ENCODE data around the gene KIF1C. TPM values are rescaled to one million over a fixed set of nuclear protein-coding genes. Genes with fewer than 3 reads are reported as not detected.

The KIF1C gene
- total RNA-seq, 2 donors from 2014 or later = 108 to 133 TPM

DNA sequence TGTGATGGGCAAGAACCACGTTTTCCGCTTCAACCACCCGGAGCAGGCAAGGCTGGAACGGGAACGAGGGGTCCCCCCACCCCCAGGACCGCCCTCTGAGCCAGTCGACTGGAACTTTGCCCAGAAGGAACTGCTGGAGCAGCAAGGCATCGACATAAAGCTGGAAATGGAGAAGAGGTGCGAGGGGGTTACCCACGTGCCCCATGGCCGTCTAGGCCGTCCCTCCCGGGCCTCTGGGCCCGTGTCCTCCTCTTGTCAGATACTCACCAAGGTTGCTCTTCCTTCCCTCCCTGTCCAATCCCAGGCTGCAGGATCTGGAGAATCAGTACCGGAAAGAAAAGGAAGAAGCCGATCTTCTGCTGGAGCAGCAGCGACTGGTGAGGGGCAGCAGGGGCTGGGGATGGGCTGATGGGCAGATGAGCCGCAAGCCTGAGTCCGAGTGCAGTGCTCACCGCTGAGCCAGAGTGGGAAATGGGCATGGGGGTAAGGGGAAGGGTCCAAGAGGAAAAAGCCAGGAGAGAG, 22.8 kb downstream of the KIF1C start:
- WGBS, 2 experiments (ENCODE audit: insufficient coverage in 1 of 2, insufficient read length in 1 of 2) = 93 to 94% methylated on average over 12 to 20 of the region's 20 CpGs
- Mint-ChIP-seq H3K36me3 (ENCODE audit: low read depth) (peaks cover 67% of the 10 kb centered on the region), H3K27me3 (ENCODE audit: insufficient read depth) (no peaks in the 10 kb centered on the region), H3K9me3 (no peaks in the 10 kb centered on the region), H3K27ac (no peak overlapping the region), H3K4me3 (no peak overlapping the region), H3K4me1 (no peaks in the 10 kb centered on the region)
- no peak for DNase-seq
- Histone ChIP-seq H3K4me1 (ENCODE audit: control insufficient read depth, insufficient read depth, low read length) (no peaks in the 10 kb centered on the region), H3K9me3 (ENCODE audit: control insufficient read depth, low read length) (no peaks in the 10 kb centered on the region), H3K36me3 (ENCODE audit: control insufficient read depth, insufficient read depth, low read length) (peaks cover 67% of the 10 kb centered on the region), H3K4me3 (ENCODE audit: low read length) (no peak overlapping the region), H3K27me3 (ENCODE audit: control insufficient read depth, insufficient read depth, low read length, poor library complexity, severe bottlenecking) (no peaks in the 10 kb centered on the region), H3K27ac (ENCODE audit: low read depth, low read length) (no peak overlapping the region), H3K9ac (ENCODE audit: extremely low read depth, low read length, poor library complexity, severe bottlenecking) (no peak overlapping the region)
- TF ChIP-seq, protein P1, sequence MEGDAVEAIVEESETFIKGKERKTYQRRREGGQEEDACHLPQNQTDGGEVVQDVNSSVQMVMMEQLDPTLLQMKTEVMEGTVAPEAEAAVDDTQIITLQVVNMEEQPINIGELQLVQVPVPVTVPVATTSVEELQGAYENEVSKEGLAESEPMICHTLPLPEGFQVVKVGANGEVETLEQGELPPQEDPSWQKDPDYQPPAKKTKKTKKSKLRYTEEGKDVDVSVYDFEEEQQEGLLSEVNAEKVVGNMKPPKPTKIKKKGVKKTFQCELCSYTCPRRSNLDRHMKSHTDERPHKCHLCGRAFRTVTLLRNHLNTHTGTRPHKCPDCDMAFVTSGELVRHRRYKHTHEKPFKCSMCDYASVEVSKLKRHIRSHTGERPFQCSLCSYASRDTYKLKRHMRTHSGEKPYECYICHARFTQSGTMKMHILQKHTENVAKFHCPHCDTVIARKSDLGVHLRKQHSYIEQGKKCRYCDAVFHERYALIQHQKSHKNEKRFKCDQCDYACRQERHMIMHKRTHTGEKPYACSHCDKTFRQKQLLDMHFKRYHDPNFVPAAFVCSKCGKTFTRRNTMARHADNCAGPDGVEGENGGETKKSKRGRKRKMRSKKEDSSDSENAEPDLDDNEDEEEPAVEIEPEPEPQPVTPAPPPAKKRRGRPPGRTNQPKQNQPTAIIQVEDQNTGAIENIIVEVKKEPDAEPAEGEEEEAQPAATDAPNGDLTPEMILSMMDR (conservative IDR thresholded peaks at IDR 0.05) = no peak

DNA sequence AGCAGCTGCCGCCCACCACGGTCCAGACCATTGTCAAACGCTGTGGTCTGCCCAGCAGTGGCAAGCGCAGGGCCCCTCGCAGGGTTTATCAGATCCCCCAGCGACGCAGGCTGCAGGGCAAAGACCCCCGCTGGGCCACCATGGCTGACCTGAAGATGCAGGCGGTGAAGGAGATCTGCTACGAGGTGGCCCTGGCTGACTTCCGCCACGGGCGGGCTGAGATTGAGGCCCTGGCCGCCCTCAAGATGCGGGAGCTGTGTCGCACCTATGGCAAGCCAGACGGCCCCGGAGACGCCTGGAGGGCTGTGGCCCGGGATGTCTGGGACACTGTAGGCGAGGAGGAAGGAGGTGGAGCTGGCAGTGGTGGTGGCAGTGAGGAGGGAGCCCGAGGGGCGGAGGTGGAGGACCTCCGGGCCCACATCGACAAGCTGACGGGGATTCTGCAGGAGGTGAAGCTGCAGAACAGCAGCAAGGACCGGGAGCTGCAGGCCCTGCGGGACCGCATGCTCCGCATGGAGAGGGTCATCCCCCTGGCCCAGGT, 24.5 kb downstream of the KIF1C start:
- no peaks in the 10 kb centered on the region for H3K4me1 ChIP-seq (ENCODE audit: control insufficient read depth, insufficient read depth, low read length)
- H3K27ac Mint-ChIP-seq = no peak overlapping the region
- no peak overlapping the region for H3K4me3 ChIP-seq (ENCODE audit: low read length)
- H3K36me3 Mint-ChIP-seq (ENCODE audit: low read depth) = peaks cover 60% of the 10 kb centered on the region
- H3K4me1 Mint-ChIP-seq = peaks cover 2% of the 10 kb centered on the region
- H3K27ac ChIP-seq (ENCODE audit: low read depth, low read length) = no peak overlapping the region
- no peaks in the 10 kb centered on the region for H3K27me3 Mint-ChIP-seq (ENCODE audit: insufficient read depth)
- no peaks in the 10 kb centered on the region for H3K9me3 Mint-ChIP-seq
- 97 to 98% methylated on average over 12 to 30 of the region's 30 CpGs for WGBS, 2 experiments (ENCODE audit: insufficient coverage in 1 of 2, insufficient read length in 1 of 2)
- no peaks in the 10 kb centered on the region for H3K27me3 ChIP-seq (ENCODE audit: control insufficient read depth, insufficient read depth, low read length, poor library complexity, severe bottlenecking)
- no peak overlapping the region for H3K9ac ChIP-seq (ENCODE audit: extremely low read depth, low read length, poor library complexity, severe bottlenecking)
- H3K9me3 ChIP-seq (ENCODE audit: control insufficient read depth, low read length) = no peaks in the 10 kb centered on the region
- H3K36me3 ChIP-seq (ENCODE audit: control insufficient read depth, insufficient read depth, low read length) = peaks cover 56% of the 10 kb centered on the region
- no peak overlapping the region for H3K4me3 Mint-ChIP-seq
- TF ChIP-seq, protein P1 (conservative IDR thresholded peaks at IDR 0.05) = no peak
- DNase-seq = no peak

DNA sequence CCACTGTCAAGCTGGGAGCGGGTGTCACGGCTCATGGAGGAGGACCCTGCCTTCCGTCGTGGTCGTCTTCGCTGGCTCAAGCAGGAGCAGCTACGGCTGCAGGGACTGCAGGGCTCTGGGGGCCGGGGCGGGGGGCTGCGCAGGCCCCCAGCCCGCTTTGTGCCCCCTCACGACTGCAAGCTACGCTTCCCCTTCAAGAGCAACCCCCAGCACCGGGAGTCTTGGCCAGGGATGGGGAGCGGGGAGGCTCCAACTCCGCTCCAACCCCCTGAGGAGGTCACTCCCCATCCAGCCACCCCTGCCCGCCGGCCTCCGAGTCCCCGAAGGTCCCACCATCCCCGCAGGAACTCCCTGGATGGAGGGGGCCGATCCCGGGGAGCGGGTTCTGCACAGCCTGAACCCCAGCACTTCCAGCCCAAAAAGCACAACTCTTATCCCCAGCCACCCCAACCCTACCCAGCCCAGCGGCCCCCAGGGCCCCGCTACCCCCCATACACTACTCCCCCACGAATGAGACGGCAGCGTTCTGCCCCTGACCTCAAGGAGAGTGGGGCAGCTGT, 25.9 kb downstream of the KIF1C start:
- no peak overlapping the region for H3K27ac ChIP-seq (ENCODE audit: low read depth, low read length)
- no peaks in the 10 kb centered on the region for H3K9me3 ChIP-seq (ENCODE audit: control insufficient read depth, low read length)
- H3K27me3 Mint-ChIP-seq (ENCODE audit: insufficient read depth) = peaks cover 1% of the 10 kb centered on the region
- no peak overlapping the region for H3K9ac ChIP-seq (ENCODE audit: extremely low read depth, low read length, poor library complexity, severe bottlenecking)
- no peaks in the 10 kb centered on the region for H3K9me3 Mint-ChIP-seq
- peaks cover 56% of the 10 kb centered on the region for H3K36me3 Mint-ChIP-seq (ENCODE audit: low read depth)
- peaks cover 2% of the 10 kb centered on the region for H3K4me1 Mint-ChIP-seq
- H3K4me3 Mint-ChIP-seq = no peak overlapping the region
- TF ChIP-seq, protein P1 (conservative IDR thresholded peaks at IDR 0.05) = no peak
- 94 to 96% methylated on average over 7 to 28 of the region's 29 CpGs for WGBS, 2 experiments (ENCODE audit: insufficient coverage in 1 of 2, insufficient read length in 1 of 2)
- no peaks in the 10 kb centered on the region for H3K27me3 ChIP-seq (ENCODE audit: control insufficient read depth, insufficient read depth, low read length, poor library complexity, severe bottlenecking)
- peaks cover 52% of the 10 kb centered on the region for H3K36me3 ChIP-seq (ENCODE audit: control insufficient read depth, insufficient read depth, low read length)
- DNase-seq = no peak
- H3K4me3 ChIP-seq (ENCODE audit: low read length) = no peak overlapping the region
- H3K4me1 ChIP-seq (ENCODE audit: control insufficient read depth, insufficient read depth, low read length) = no peaks in the 10 kb centered on the region
- no peak overlapping the region for H3K27ac Mint-ChIP-seq

All from endodermal cell (in vitro differentiated cells).